Right ventricle myocardium inferior (tissue), 1 donor: ENCODE data around the gene PCK2. TPM values are rescaled to one million over a fixed set of nuclear protein-coding genes. Genes with fewer than 3 reads are reported as not detected.

Source experiments
- ATAC-seq: fragments of 200-7000 bp; cut with Tn5 transposase; one replicate; pipeline ENCODE4 v1.9.1; 2020; ENCODE audit warnings: mild to moderate bottlenecking, moderate library complexity
- DNase-seq: peaks from one replicate; pipeline ENCODE4 v3.0.0; 2021; ENCODE audit errors: missing footprints
- intact Hi-C: fragments of 100-400 bp; cut with DNase I; formaldehyde crosslinking; loops from one replicate; pipeline ENCODE4 v1.11.0; 2022
- microRNA-seq: library from miRNA; unstranded; fragments of <30 nt; microRNA quantifications from one replicate; pipeline ENCODE4 v1.2.0, GENCODE V29; 2020
- total RNA-seq: library from RNA; stranded (reverse); fragmentation: NEBNext Ultra II Directional; extraction: Animal tissue kit (Norgen Biotek cat#: 25700); gene quantifications from one replicate; pipeline ENCODE4 v1.2.1, GENCODE V29; 2021
- donor health status: DM: no; HTN: yes; CAD: no; lungs with severe emphysema.

PCK2 gene
- total RNA-seq, 1 donor from 2014 or later, result 4.3 TPM

GRCh38 chr14:24143511-24143910 is 49.4 kb downstream of the PCK2 start:
- ATAC-seq (no peak), DNase-seq (no peak)
- intact Hi-C loops, result loop anchor here (10.0 kb wide), 1 partner anchor 291 kb away; no protein-coding TSS in a partner anchor

GRCh38 chr14:24144451-24144850 is 50.3 kb downstream of the PCK2 start:
- intact Hi-C loops, result loop anchor here (10.0 kb wide), 1 partner anchor 290 kb away; no protein-coding TSS in a partner anchor
- DNase-seq, result no peak
- ATAC-seq, result no peak

- DNase-seq, result no peak
- intact Hi-C loops, result loop anchor here (5.0 to 10.0 kb wide), 2 partner anchors 42 to 290 kb away; partner anchors contain the start of gene IPO4
- ATAC-seq, result no peak
These were observed 51.1 kb downstream of the PCK2 start for GRCh38 chr14:24145219-24145618.

- intact Hi-C loops, result loop anchor here (5.0 to 10.0 kb wide), 2 partner anchors 41 to 289 kb away; partner anchors contain the start of gene IPO4
- DNase-seq, result no peak
- no peak for ATAC-seq
These were observed 51.8 kb downstream of the PCK2 start for GRCh38 chr14:24145690-24146452.

GRCh38 chr14:24146453-24146977 is 52.4 kb downstream of the PCK2 start, which contains the start of gene PSME2:
Gene PSME2, minus strand, starts transcription at chr14:24146610. Its CDS starts 29 bp downstream, at chr14:24146581.
- ATAC-seq (peak; percentile 88), DNase-seq (peak; percentile 96)
- intact Hi-C loops, result loop anchor here (5.0 to 10.0 kb wide), 2 partner anchors 41 to 288 kb away; partner anchors contain the start of gene IPO4

GRCh38 chr14:24146978-24147760 is 53.1 kb downstream of the PCK2 start, which contains the start of gene RNF31:
Gene RNF31, plus strand, starts transcription at chr14:24147498. Its CDS starts 201 bp downstream, at chr14:24147699.
- ATAC-seq, result peak; percentile 95
- peak; percentile 98 for DNase-seq
- intact Hi-C loops, result loop anchor here (1.0 to 10.0 kb wide), 3 partner anchors 33 to 288 kb away; partner anchors contain the start of genes DCAF11, IPO4 and NRL

GRCh38 chr14:24147761-24148428 is 53.8 kb downstream of the PCK2 start:
- DNase-seq, result no peak
- intact Hi-C loops, result loop anchor here (1.0 to 10.0 kb wide), 3 partner anchors 34 to 287 kb away; partner anchors contain the start of genes DCAF11, IPO4 and NRL
- ATAC-seq, result no peak

- no peak for ATAC-seq
- intact Hi-C loops, result loop anchor here (5.0 to 10.0 kb wide), 2 partner anchors 38 to 285 kb away; partner anchors contain the start of gene IPO4
- DNase-seq, result no peak
These were observed 55.3 kb downstream of the PCK2 start for GRCh38 chr14:24149302-24149969.

- intact Hi-C loops, result no loop called here
- no peak for ATAC-seq
- DNase-seq, result no peak
These were observed 56.0 kb downstream of the PCK2 start for GRCh38 chr14:24150061-24150460.

- DNase-seq (no peak), ATAC-seq (no peak)
- intact Hi-C loops, result no loop called here
These were observed 56.5 kb downstream of the PCK2 start for GRCh38 chr14:24150567-24150966.

GRCh38 chr14:24150993-24151392 is 56.9 kb downstream of the PCK2 start:
- intact Hi-C loops, result no loop called here
- DNase-seq (no peak), ATAC-seq (no peak)

GRCh38 chr14:24151404-24152080 is 57.4 kb downstream of the PCK2 start:
- DNase-seq (no peak), ATAC-seq (no peak)
- intact Hi-C loops, result no loop called here

Small RNA genes within 50 kb of the gene (microRNA-seq; reads per million reads assigned to microRNA genes)
- gene MIR7703, result not detected

Other genes with a start within 250 kb of the PCK2 start
- gene DHRS4, start 140.5 kb upstream of the PCK2 start, total RNA-seq, result 29.7 TPM
- gene DHRS4L2, start 105.4 kb upstream of the PCK2 start, total RNA-seq, result 16.3 TPM
- 0.08 TPM for gene CARMIL3, start 42.3 kb upstream of the PCK2 start, total RNA-seq
- gene CPNE6, start 22.7 kb upstream of the PCK2 start, total RNA-seq, result not detected
- 84.7 TPM for gene DCAF11, start 20.5 kb downstream of the PCK2 start, total RNA-seq
- 1.8 TPM for gene NRL, start 20.6 kb downstream of the PCK2 start, total RNA-seq
- 129 TPM for gene FITM1, start 36.3 kb downstream of the PCK2 start, total RNA-seq
- 140 TPM for gene PSME1, start 41.9 kb downstream of the PCK2 start, total RNA-seq
- gene EMC9, start 47.3 kb downstream of the PCK2 start, total RNA-seq, result 14.6 TPM
- 109 TPM for gene PSME2, start 52.3 kb downstream of the PCK2 start, total RNA-seq
- gene RNF31, start 53.2 kb downstream of the PCK2 start, total RNA-seq, result 33.4 TPM
- gene IRF9, start 67.0 kb downstream of the PCK2 start, total RNA-seq, result 30.5 TPM
- gene REC8, start 77.8 kb downstream of the PCK2 start, total RNA-seq, result 2.4 TPM
- 10.5 TPM for gene IPO4, start 94.5 kb downstream of the PCK2 start, total RNA-seq
- 23.2 TPM for gene TM9SF1, start 101.1 kb downstream of the PCK2 start, total RNA-seq
- gene TSSK4, start 111.4 kb downstream of the PCK2 start, total RNA-seq, result 0.43 TPM
- 28.5 TPM for gene CHMP4A, start 119.2 kb downstream of the PCK2 start, total RNA-seq
- 17.0 TPM for gene MDP1, start 121.8 kb downstream of the PCK2 start, total RNA-seq
- 218 TPM for gene NEDD8, start 138.1 kb downstream of the PCK2 start, total RNA-seq
- 29.1 TPM for gene GMPR2, start 138.6 kb downstream of the PCK2 start, total RNA-seq
- 33.0 TPM for gene TINF2, start 148.3 kb downstream of the PCK2 start, total RNA-seq
- gene TGM1, start 168.9 kb downstream of the PCK2 start, total RNA-seq, result 1.1 TPM
- 21.5 TPM for gene RABGGTA, start 177.3 kb downstream of the PCK2 start, total RNA-seq
- gene DHRS1, start 205.5 kb downstream of the PCK2 start, total RNA-seq, result 8.3 TPM
- gene NOP9, start 205.5 kb downstream of the PCK2 start, total RNA-seq, result 23.0 TPM
- 4.3 TPM for gene CIDEB, start 213.7 kb downstream of the PCK2 start, total RNA-seq
- 0.57 TPM for gene LTB4R2, start 215.8 kb downstream of the PCK2 start, total RNA-seq
- gene LTB4R, start 217.2 kb downstream of the PCK2 start, total RNA-seq, result 2.1 TPM
- gene ADCY4, start 240.8 kb downstream of the PCK2 start, total RNA-seq, result 27.3 TPM
- 4.2 TPM for gene RIPK3, start 245.7 kb downstream of the PCK2 start, total RNA-seq